ENCODE data around the gene KMO.

KMO gene

DNA sequence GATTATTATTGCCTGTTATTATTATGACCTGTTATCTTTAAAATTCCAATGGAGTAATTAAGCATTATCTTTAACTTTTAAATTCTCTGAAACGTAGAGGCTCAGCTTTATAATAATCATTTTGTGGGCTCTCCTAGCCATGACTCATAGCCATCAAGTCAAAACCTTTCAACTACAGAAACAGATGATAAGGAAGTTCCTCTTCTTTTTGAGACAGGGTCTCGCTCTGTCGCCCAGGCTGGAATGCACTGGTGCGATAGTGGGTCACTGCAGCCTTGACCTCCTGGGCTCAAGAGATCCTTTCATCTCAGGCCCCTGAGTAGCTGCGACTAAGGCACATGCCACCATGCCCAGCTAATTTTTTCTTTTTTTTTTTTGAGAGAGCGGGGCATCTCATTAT is 64.5 kb downstream of the KMO start:
- DNase-seq (ENCODE audit: low read depth): no peak

DNA sequence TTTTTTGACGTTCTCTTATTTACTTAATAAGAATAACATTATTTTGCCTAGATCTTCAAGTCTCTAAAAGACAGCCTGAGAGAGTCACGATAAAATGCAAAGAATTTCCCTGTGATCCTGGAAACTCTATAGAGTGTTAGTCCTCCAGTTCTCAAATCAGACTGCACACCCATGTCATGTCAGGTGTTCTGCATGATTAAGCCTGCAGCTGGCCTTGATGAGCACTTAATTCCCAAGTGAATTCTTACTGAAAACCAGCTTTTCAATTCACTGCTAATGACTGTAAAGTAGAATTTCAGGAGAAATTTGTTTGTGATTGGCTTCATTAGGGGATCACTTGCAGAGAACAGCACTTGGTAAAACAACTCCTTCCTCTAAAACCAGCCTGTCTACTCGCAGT is 66.1 kb downstream of the KMO start:
- DNase-seq (ENCODE audit: low read depth): no peak

DNA sequence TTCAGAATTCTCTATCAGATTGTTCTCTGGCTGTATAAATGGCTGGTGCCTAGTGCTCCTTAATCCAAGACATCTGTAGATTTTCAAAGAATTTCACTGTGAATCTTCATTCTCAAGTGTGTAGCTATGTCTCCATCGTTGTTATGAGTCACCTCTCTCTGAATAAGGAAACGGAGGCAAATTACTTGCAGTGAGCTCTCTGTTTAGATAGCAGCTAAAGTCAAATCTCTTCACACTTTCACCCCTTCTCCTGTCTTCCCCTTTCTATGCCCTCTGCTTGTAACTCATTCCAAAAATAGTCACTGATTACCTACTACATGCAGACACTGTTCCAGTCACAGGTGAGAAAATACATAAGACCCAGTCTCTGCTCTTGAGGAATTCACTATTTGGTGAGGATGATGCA is 68.3 kb downstream of the KMO start:
- DNase-seq (ENCODE audit: low read depth): peak; percentile 41

DNA sequence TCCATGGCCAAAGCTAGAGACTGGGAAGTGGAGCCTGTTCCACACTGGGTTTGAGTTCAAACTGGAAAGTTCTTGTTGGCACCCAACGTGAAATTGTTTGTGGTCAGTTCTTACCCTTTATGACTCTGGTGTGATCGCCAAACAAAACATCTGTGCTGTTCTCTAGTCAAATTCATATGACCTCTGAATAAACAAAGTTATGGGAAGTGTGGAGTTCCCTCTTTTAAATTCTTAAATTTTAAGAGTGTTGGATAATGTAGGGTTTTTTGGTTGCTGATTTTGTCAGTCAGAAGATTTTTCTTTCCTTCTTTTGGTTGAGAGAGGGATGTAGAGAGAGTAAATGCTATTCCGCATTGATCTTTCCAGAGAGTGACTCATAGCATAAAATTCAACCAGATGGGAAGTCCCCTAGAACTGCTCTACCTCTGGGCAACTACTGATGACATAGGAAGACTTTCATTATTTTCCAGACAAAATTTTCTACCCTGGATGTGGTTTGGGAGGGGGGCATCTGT is 71.6 kb downstream of the KMO start:
- DNase-seq (ENCODE audit: low read depth): peak; percentile 35

DNA sequence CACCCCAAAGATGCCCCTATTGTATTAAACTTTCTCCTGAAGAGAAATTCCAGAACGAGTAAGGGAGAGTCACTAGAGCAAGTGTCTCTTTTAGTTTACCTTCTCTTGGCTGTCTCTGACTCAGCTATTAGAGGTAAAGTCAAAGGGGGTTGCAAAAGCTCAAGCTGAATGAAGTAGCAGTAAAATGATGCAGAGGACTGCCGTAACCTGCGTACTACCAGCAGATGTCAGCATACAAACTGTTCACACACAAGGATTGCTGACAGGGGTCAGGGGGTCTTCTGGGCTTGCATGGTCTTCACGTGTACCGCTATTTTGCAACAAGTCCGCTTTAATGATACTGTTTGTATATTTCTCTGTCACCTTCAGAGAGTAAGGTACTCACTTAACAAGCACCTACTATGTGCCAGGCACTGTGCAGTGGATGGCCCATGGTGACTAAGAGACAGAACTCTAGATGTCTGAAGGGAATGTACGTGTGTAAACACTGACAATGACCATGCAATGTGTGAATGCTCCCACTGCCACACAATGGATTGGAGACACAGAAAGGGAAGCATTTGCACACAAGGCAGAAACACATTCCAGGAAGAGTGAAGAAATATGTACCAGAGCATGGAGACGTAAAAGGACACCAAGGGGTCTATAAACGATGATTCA is 73.1 kb downstream of the KMO start:
- DNase-seq (ENCODE audit: low read depth): no peak

DNA sequence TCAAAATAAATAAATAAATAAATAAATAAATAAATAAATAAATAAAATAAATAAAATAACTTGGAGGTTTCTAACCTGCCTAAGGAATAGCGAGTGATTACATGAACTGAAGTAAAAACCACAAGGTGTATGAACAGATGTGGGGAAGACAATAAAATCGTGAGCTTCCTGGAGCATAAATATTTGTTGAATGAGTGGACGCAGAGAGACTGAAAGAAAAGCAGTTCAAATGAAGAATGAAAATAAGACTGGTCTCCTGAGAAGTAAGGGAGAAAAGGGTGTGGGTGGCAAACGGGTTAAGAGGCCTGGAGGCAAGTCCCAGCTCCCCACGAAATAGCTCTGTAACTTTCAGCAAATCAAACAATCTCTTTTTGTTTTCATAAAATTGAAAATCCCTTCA is 74.4 kb downstream of the KMO start:
- DNase-seq (ENCODE audit: low read depth): no peak

DNA sequence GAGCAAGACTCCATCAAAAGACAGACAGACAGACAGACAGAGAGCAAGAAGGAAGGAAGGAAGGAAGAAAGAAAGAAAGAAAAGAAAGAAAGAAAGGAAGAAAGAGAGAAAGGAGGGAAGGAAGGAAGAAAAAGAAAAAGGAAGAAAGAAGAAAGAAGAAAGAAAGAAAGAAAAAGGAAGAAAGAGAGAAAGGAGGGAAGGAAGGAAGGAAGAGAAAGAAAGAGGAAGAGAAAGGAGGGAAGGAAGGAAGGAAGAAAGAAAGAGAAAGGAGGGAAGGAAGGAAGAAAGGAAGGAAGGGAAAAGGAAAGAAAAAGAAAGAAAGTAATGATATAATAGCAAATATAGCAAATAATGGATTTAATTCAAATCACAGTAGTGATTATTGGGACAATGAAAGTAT is 75.3 kb downstream of the KMO start:
- no peak for DNase-seq (ENCODE audit: low read depth)

DNA sequence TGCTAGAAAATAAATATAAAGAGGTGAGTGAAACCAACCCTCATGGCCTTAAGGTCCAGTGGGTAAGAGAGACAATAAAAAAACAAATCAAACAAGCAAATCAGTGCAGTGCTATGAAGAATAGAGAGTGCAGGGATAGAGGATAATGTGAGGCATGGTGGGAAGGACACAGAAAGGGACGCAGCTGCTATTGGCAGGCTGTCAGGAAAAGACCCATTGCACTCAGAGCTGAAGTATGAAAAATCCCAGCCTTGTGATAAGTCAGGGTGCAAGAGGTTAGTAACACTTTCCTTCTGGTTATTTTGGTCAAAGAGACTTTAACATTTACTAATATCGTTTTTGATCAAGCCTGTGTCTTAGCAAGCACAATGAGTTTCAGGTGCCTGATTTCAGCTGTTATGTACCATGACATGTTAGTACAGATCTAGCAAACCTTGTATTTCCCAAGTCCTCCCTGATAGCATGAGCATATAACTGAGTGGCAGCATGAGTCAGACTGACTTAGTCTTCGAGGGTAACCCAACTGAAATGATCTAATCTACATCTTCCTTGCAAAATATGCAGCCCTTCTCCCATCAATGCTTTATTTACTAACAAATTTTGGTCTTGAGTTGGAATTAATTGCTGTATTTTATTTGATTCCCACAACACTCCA is 76.3 kb downstream of the KMO start:
- no peak for DNase-seq (ENCODE audit: low read depth)

DNA sequence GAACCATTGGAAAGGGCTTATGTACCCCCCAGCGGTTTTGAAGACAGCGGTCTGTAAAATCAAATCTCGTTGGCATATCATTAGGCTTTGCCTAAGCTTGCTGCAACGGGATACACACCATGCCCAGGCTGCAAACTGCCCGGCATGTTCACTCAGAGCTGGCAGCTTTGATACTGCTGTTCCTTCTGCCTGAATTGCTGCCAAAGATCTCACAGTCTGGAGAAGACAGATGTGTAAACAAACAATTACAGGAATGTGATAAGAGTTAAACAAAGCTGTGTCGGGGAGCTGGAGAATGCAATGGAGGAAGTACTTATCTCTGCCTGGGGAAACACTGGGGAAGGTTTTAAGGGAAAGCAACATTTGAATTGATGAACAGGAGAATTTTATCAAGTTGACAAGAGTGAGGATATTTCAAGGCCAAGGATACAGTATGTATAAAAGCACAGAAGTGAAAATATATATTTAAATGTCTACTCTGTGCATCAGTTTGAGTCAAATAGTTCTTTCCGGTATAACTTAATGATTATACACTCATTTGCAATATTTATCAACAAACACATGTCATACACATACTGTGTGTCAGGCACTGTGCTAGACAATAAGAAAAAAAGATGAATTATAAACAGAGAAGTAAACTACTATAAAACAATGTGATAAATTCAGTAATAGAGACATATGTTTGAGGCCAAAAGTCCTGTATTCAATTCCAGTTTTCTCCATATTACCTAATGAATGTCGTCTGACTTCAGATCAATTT is 78.1 kb downstream of the KMO start:
- no peak for DNase-seq (ENCODE audit: low read depth)

DNA sequence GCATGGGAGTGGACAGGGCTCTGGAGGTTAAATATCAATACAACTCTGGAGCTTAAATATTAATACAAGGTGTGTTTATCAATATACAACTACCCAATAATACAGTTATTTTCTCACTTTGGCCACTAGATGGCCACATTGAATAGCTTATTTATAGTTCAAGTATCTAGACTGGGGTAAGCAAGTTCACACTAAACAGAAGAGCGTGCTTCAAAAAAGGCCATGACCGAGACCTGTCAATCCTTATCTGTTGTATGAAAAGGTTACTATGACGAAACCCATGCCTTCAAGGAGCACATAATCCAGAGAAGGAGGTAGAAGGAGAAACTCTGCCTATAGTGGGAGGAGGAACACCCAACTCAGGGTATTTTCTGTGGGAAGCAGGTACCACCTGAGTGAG is 78.9 kb downstream of the KMO start:
- DNase-seq (ENCODE audit: low read depth): peak; percentile 60

DNA sequence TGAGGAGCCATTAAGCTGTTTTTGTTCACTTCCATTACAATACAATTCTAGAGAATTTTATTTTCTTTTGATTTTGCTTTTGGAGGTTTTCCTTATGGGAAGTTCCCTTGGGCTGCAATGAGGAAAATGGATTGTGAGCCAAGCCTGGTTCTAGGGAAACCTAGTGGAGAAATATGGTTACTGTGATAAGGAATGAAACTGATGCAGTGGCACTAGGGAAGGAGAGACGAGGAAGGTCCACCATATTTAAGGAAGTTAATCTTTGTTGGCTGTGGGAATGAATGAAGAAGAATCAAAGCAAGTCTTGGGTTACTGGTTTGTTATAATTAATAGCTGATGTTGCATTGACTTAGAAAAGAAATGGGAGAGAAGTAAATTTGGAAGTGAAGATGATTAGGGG is 79.6 kb downstream of the KMO start:
- DNase-seq (ENCODE audit: low read depth): no peak

DNA sequence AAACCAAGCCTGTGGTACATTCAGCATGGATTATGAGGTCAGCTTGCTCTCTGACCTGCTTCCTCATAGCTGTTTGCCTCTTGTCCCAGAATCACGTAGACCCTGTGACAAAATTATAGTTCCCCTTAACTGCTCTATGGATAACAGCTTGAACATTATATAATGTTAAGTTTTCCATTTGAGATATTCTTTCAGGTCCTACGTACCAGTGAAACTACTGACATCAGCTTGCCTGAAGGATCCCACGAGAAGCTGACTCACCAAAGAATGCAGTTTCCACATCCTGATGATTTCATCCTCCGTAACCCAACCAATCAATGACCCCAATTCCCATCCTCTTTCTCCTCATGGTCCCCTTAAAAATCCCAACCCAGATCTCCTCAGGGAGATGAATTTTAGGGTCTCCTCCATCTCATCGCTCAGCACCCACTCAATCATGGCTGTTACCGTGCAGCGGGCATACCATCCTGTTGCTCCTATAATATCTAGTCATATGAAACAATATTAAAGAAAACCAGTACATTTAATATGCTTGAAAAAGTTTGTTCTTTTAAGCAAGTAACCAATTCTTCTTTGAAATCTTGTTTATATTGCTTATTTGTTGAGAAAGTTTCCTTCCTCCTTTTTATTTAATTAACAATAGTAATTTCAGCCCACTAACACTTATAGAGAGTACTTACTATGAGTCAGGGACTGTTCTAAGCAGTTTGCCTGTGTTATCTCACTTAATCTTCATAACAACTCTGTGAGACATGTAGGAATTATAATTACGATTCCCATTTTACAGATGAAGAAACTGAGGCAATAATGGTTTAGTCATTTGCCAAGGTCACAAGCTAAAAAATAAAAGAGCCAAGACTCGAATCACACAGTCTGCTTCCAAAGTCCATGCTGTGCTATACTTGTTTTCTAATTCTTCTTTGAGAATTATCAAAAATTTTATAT is 80.6 kb downstream of the KMO start:
- peak; percentile 76 for DNase-seq (ENCODE audit: low read depth)

DNA sequence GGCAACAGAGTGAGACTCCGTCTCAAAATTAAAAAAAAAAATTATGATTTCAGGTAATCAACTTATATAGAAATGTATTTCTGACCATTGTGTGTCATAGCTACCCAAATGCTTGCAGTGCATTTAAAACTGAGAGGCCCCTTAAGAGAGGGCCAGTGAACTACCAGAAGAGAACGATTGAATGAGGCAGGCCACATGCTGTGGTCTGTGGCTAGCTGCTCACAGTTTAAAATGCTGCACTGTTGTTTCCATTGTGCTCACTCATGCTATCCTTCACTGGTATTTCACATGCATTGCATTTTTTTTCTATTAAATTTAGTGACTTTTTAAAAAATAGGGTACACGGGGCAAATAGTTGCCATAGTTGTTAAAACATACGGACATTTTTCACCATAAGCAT is 82.0 kb downstream of the KMO start:
- no peak for DNase-seq (ENCODE audit: low read depth)

DNA sequence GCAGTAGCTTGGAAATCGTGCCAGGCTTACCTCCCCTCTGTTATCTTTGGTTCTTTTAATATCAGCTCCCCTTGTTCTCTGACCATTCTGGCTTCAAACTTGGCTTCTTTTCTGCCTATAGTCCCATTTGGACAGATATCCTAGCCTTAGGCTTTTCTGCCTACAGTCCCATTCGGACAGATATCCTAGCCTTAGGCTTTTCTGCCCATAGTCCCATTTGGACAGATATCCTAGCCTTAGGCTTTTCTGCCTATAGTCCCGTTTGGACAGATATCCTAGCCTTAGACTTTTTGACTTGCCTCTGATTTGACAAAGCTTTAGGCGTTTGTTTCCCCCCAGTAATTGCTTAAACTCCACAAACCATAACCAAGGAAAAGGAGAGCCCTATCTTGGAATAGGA is 82.4 kb downstream of the KMO start:
- DNase-seq (ENCODE audit: low read depth): no peak

DNA sequence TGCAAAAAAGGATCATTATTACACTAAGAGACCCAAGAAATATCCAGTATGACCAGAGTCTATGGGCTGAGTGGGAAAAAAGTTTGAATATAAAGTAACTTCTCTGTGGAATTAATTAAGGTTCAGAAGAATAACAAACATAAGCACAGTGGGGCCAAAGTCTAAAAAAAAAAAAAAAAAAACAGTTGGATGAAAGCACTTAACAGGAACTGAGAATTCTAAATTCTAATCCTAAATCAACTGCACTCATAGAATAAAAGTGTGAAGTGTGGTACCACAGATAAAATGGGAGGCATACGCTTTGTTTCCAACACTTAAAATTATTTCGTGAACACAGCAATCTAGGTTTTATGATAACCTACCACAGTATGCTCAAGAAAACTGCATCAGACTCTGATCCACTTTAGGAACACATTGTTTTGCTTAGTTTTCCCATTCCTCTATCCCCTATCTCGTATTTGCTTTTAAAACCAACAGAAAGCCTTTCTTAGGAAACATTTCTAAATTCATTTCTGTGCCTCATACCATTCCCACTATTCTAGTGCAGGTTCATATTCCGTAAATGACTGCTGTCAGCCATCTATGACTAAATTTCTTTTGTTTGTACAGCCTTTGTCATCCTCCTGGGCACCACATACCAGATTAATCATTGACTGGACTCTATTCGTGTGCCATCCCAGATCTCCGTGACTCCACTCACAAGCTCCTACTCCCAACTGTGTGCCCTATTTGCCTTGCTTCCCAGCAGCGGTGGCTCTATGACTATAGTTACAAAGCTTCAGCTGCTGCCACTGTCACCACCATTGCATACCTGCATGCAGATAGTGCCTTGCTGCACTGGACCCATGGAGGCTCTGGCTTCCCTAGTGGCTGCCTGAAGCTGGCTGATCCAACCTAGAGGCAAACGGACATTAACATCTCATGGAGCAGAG is 83.1 kb downstream of the KMO start:
- DNase-seq (ENCODE audit: low read depth): no peak

DNA sequence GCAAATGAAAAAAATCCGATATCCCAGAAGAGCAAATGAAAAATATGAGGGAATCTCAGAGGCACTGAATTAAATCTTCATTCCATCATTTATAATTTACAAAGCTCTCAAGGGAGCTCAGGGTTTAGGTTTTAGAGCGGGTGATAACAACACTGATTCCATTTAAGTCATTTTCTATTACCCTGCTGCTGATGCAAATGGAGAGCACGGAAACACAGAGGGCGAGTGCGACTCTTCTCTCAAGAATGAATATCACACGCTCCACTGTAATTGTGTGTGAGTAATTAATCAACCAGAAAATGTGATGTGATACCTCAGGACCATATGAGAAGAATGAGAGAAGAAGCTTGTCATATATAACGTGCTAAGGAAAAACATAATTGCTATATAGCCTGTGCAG is 85.2 kb downstream of the KMO start:
- DNase-seq (ENCODE audit: low read depth): no peak

DNA sequence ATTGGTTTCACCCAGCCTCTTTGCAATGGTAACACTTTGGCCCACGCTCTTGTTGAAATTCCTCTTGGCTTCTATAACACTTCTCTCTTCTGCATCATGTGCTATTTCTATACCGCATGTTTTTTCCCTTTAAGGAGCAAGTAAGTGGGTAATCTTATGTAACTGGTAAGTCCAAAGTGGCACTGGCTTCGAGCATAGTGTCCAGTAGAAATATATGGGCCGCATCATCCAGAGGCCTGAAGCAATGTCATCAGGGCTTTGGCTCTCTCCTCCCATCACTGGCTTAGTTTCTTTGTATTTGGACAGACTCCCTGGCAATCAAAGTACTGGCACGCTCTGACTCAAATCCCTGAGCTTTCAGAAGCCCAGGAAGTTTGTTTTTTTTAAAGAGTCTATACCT is 90.5 kb downstream of the KMO start:
- DNase-seq (ENCODE audit: low read depth): no peak

DNA sequence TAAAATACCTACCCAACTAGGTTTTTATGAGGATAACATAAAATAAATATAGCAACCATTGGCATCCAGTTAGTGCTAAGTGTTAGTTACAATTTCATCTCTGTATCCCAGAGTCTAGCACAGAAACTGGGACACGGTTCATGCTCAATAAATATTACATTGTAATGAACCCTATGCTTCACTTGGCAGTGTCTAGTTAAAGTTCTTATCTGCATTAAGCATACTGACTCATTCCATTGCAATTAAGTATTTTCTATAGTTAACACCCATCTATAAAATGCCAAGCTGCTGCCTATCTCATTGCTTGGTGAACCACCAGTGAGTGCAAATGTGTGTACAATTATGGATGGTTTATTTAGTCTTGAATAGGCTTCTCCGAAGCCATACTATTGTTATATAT is 92.8 kb downstream of the KMO start:
- DNase-seq (ENCODE audit: low read depth): no peak

DNA sequence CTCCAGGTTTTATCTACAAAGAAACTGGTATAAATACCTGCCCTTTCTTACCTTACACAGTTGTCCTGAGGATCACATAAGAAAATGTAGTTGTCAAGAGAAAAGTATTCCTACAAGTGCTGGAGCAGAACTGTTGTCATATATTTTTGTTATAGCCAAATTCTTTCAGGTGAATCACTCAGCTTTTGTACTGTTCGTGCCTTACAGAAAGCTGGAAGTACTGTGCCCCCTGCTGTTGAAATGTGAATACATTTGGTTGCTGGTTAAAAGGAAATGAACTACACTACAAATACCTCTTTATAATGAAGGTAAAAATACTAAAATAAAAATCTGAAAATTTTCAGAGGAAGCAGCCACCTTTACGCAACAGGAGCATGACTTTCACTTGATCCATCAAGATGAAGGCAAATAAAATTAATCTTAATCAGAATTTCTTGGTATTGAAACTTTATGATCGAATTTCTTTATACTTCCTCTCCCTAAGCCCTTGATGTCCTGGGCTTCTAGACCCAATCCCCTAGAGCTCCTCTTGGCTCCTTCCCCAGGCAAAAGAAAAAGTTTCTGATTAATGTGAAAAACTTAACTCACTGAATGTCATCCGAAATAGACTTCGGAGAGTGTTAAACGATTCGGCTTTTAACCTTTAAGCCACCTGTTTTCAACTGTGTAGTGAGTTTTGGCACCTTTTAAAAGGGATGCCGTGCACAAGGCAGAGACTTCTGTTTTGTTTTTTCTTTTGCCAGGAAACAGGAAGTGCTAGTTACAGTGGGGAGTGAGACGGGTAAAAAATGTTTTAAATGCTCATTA is 95.5 kb downstream of the KMO start:
- DNase-seq (ENCODE audit: low read depth): peak; percentile 53

DNA sequence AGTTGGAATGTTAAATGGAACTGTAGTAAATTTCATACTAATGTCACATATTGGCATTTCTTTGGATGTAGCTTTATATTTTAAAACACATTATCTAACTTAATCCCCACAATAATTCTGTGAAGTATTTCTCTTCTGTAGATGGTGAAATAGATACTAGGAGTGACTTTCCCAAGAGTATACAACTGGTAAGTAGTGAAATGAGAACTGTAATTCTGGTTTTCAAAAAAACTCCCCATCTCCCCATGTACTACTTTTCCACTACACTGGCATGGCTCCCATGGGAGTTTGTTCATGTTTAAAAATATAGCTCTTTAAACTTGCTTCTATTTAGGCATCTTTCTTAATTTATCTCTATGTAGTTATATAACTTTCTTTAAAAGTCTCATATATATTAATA is 97.8 kb downstream of the KMO start:
- DNase-seq (ENCODE audit: low read depth): no peak
